Measurements from ENCODE around the gene HID1.

HID1 gene

DNA sequence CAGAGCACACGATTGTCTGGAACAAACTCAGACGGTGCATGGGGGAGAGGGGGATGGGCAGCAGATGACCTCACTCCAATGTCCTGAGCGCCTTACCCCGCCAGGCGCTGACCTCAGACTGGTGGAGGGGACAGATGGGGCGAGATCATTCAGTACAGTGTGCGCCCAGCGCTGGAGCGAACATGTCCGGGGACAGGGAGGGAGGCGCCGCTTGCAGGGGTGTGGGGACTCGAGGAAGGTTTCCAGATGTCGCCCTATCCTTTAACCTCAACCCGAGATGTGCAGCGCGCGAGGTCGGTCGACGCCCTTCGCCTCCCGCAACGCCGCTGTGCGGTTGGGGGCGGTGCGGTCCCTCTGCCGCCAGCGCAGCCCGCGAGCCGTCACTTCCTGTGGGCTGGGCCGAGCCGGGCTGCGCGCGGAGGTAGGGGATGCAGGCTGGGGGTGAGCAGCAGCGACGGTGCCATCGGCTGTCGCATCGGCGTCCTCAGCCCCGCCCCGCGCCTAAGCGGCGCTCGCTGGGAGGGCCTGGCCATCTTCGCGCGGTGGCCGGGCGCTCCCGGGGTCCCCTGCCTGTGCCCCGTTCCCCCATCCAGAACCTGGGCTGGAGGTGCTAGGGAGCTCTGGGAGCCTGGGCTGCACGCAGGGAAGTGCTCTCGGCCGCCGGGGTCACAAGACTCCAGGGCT lies 9.6 kb upstream of the HID1 start:
- TF ChIP-seq, protein P1, sequence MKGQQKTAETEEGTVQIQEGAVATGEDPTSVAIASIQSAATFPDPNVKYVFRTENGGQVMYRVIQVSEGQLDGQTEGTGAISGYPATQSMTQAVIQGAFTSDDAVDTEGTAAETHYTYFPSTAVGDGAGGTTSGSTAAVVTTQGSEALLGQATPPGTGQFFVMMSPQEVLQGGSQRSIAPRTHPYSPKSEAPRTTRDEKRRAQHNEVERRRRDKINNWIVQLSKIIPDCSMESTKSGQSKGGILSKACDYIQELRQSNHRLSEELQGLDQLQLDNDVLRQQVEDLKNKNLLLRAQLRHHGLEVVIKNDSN (IDR thresholded peaks at IDR 0.05), result 0 out of 2 replicates have a peak, but pooled peaks have one; percentile 9
- TF ChIP-seq NFIC (IDR thresholded peaks at IDR 0.05) (no peak; the same call in 1 of the 2 replicates), TEAD4 (IDR thresholded peaks at IDR 0.05) (no peak), EGR1 (IDR thresholded peaks at IDR 0.05) (no peak), TCF12 (IDR thresholded peaks at IDR 0.05; ENCODE audit: low read depth) (peak; percentile 64), CREB1 (IDR thresholded peaks at IDR 0.05; ENCODE audit: low read depth) (no peak; the same call in none of the 2 replicates), YY1 (IDR thresholded peaks at IDR 0.05; ENCODE audit: low read depth) (no peak; the same call in none of the 2 replicates), CEBPB (IDR thresholded peaks at IDR 0.05) (no peak), EP300 (IDR thresholded peaks at IDR 0.05; ENCODE audit: borderline replicate concordance) (no peak; the same call in 1 of the 2 replicates), ZBTB7A (IDR thresholded peaks at IDR 0.05; ENCODE audit: low read depth) (peak; percentile 72; the same call in 1 of the 2 replicates), FOXM1 (IDR thresholded peaks at IDR 0.05; ENCODE audit: borderline replicate concordance, low read depth) (no peak), TAF1 (IDR thresholded peaks at IDR 0.05; ENCODE audit: low read depth) (peak; percentile 77), RAD21 (IDR thresholded peaks at IDR 0.05; ENCODE audit: low read depth) (peak; percentile 10; the same call in 1 of the 2 replicates)
- TF ChIP-seq, protein P2, sequence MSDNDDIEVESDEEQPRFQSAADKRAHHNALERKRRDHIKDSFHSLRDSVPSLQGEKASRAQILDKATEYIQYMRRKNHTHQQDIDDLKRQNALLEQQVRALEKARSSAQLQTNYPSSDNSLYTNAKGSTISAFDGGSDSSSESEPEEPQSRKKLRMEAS (IDR thresholded peaks at IDR 0.05), result peak; percentile 89
- TF ChIP-seq, protein P3, sequence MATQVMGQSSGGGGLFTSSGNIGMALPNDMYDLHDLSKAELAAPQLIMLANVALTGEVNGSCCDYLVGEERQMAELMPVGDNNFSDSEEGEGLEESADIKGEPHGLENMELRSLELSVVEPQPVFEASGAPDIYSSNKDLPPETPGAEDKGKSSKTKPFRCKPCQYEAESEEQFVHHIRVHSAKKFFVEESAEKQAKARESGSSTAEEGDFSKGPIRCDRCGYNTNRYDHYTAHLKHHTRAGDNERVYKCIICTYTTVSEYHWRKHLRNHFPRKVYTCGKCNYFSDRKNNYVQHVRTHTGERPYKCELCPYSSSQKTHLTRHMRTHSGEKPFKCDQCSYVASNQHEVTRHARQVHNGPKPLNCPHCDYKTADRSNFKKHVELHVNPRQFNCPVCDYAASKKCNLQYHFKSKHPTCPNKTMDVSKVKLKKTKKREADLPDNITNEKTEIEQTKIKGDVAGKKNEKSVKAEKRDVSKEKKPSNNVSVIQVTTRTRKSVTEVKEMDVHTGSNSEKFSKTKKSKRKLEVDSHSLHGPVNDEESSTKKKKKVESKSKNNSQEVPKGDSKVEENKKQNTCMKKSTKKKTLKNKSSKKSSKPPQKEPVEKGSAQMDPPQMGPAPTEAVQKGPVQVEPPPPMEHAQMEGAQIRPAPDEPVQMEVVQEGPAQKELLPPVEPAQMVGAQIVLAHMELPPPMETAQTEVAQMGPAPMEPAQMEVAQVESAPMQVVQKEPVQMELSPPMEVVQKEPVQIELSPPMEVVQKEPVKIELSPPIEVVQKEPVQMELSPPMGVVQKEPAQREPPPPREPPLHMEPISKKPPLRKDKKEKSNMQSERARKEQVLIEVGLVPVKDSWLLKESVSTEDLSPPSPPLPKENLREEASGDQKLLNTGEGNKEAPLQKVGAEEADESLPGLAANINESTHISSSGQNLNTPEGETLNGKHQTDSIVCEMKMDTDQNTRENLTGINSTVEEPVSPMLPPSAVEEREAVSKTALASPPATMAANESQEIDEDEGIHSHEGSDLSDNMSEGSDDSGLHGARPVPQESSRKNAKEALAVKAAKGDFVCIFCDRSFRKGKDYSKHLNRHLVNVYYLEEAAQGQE (IDR thresholded peaks at IDR 0.05; ENCODE audit: low read depth), result no peak

DNA sequence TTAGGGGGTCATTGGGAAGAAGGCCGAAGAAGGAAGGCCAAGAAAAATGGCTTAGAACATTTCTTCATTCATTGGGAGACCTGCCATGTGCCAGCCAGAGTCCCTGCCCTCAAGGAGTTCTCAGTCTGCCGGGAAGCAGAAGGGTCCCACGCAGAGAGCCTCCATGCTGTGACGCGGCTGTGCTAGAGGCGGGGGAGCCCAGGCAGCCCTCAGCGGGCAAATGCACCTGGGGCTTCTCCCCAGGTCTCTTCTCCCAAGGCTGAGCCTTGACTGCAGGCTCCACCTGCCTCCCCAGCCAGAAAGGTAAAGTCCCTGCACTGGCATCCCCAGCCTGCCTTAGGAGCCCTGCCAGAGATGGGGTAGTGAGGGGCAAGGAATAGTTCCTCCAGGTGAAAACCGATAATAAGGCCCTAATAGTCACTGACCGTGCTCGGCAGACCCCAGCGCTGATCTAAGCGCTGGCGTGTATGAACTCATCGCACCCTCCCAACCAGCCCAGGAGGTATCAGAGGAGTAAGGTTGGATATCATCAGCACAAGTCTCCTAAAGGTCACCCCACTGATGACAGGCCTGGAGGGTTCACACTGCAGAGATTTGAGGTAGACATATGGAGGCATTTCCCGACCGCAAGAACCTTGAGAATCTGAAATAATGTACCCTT lies 8.9 kb upstream of the HID1 start:
- TF ChIP-seq CEBPB (IDR thresholded peaks at IDR 0.05), result no peak
- TF ChIP-seq TEAD4 (IDR thresholded peaks at IDR 0.05), result no peak
- TF ChIP-seq, protein P3 (IDR thresholded peaks at IDR 0.05; ENCODE audit: low read depth), result no peak
- TF ChIP-seq FOXM1 (IDR thresholded peaks at IDR 0.05; ENCODE audit: borderline replicate concordance, low read depth), result no peak
- no peak for TF ChIP-seq RAD21 (IDR thresholded peaks at IDR 0.05; ENCODE audit: low read depth)
- TF ChIP-seq ZBTB7A (IDR thresholded peaks at IDR 0.05; ENCODE audit: low read depth), result no peak

DNA sequence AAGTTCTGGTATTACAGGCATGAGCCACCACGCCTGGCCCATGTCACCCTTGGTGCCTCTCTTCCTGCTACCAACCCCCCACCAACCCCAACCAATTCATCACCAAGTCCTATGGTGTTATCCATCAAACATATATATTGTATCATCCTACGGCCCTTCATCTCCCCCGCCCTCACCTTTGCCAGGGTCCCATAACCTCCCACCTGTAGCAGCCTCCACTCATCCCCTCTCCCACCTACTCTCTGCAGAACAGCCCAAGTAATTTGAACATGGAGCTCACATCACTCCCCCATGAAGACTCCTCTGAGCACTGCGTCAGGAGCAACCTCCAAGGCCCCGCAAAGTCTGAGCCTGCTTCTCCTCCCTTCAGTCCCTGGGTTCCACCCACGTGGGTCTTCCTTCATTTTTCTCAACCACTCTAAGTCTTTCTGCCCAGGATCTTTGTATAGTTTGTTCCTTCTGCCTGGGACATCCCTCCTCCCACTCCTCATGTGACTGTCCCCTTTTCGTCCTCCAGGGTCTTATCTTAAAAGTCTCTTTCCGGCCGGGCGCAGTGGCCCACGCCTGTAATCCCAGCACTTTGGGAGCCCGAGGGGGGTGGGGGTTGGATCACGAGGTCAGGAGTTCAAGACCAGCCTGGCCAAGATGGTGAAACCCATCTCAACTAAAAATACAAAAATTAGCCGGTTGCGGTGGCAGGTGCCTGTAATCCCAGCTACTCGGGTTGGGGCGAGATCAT lies 7.0 kb upstream of the HID1 start:
- TF ChIP-seq RAD21 (IDR thresholded peaks at IDR 0.05; ENCODE audit: low read depth) (no peak), ZBTB7A (IDR thresholded peaks at IDR 0.05; ENCODE audit: low read depth) (no peak), TAF1 (IDR thresholded peaks at IDR 0.05; ENCODE audit: low read depth) (no peak), FOXM1 (IDR thresholded peaks at IDR 0.05; ENCODE audit: borderline replicate concordance, low read depth) (no peak), TEAD4 (IDR thresholded peaks at IDR 0.05) (no peak)
- TF ChIP-seq, protein P2 (IDR thresholded peaks at IDR 0.05), result no peak

DNA sequence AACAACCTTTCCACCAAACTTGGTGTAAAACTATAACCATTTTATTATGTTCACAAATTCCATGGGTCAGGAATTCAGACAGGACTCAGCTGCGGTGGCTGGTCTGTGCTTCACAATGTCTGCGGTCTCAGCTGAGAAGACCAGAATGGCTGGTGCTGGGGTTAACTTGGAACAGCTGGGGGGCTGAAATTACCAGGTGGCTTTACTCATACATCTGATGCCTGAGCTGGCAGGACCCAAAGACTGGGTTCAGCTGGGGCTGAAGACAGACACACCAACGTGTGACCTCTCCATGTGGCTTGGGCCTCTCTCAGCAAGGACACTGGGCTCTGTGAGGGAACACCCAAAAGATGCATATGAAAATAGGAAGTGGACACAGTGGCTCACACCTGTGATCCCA lies 5.7 kb upstream of the HID1 start:
- TF ChIP-seq, protein P3 (IDR thresholded peaks at IDR 0.05; ENCODE audit: low read depth), result no peak
- no peak for TF ChIP-seq RAD21 (IDR thresholded peaks at IDR 0.05; ENCODE audit: low read depth)
- TF ChIP-seq ZBTB7A (IDR thresholded peaks at IDR 0.05; ENCODE audit: low read depth), result no peak
- TF ChIP-seq CEBPB (IDR thresholded peaks at IDR 0.05), result no peak
- TF ChIP-seq, protein P1 (IDR thresholded peaks at IDR 0.05), result no peak
- TF ChIP-seq FOXM1 (IDR thresholded peaks at IDR 0.05; ENCODE audit: borderline replicate concordance, low read depth), result no peak
- TF ChIP-seq YY1 (IDR thresholded peaks at IDR 0.05; ENCODE audit: low read depth), result no peak
- TF ChIP-seq EGR1 (IDR thresholded peaks at IDR 0.05), result no peak
- TF ChIP-seq CREB1 (IDR thresholded peaks at IDR 0.05; ENCODE audit: low read depth), result no peak
- TF ChIP-seq TAF1 (IDR thresholded peaks at IDR 0.05; ENCODE audit: low read depth), result no peak

Measured in Ishikawa (cell line).